HG02588 (cell line): ENCODE data around the gene TIGD4.

Source experiments
- ATAC-seq: cut with Tn5 transposase; IDR thresholded peaks from one replicate; pipeline ENCODE4 v1.9.1; 2021; ENCODE audit warnings: mild to moderate bottlenecking, moderate library complexity; ENCODE audit not compliant: unreplicated experiment

TIGD4 gene

DNA sequence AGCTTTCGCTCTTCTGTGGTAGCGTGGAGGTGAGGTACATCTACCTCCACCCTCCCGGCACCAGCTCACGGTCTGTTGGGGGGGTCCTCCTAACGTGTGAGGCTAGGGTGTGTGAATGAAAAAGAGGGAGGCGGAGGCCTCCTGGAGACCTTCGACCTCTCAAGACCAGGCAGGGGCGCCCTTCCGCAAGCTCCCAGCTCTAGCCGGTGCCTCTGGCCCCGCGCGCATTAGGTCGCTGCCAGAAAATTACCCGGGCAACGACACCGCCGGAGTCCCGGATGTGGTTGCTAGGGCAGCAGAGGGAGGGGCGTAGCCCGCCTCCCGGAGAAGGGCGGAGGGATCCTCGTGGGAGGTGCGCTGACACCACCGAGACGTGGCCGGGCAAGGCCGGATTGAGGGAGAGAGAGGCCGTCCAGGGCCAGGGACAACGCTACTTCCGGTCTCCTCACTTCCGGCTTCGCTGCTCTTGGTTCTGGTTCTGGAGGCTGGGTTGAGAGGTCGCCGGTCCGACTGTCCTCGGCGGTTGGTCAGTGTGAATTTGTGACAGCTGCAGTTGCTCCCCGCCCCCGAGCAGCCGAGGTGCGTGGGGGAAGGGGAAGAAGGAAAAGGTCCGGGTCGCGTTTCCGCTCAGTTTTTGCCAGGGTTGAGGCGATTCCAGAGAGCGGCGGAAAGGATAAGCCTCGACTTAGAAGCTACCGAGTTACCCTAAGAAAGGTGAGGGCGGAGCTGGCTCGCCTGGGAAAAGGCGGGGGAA, at the start of gene TIGD4, which contains the start of gene ARFIP1:
Gene TIGD4 (minus strand): TSS at position 218 of the 754 bp plus-strand sequence. CDS start 8,726 bp downstream, outside the sequence.
Gene ARFIP1 (plus strand): TSS at position 442 of the 754 bp plus-strand sequence. CDS start 49,680 bp downstream, outside the sequence.
- ATAC-seq, result peak; percentile 97

DNA sequence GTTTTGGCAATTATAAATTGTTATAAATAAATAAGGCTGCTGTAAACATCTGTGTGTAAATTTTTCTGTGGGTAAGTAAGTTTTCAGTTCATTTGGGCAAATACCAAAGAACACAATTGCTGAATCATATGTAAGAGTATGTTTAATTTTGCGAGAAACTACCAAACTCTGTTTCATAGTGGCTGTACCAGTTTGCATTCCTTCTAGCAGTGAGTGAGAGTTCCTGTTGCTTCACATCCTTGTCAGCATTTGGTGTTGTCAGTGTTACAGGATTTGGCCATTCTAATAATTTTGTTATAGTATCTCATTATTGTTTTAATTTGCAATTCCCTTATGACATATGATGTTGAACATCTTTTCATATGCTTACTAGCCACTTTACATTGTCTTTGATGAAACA, 48.6 kb upstream of the TIGD4 start:
- no peak for ATAC-seq

DNA sequence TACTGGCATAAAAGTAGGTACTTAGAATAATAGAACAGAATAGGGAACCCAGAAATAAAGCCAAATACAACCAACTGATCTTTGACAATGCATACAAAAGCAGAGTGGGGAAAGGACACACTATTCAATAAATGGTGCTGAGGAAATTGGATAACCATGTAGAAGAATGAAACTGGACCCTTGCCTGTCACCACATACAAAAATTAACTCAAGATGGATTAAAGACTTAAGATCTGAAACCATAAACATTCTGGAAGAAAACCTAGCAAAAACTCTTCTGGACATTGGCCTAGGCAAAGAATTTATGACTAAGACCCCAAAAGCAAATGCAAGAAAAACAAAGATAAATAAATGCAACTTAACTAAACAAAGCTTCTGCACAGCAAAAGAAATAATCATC, 45.8 kb upstream of the TIGD4 start:
- ATAC-seq, result no peak

DNA sequence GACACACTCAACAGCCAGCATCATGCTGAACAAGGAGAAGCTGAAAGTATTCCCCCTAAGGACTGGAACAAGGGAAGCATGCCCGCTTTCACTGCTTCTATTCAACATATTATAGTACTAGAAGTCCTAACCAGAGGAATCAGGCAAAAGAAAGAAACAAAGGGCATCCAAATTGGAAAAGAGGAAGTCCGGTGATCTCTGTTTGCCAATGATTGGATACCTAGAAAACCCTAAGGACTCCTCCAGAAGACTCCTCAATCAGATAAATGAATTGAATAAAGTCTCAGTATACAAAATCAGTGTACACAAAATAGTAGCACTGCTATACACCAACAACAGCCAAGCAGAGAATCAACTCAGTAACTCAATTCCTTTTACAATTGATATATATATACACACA, 45.0 kb upstream of the TIGD4 start:
- ATAC-seq, result no peak

DNA sequence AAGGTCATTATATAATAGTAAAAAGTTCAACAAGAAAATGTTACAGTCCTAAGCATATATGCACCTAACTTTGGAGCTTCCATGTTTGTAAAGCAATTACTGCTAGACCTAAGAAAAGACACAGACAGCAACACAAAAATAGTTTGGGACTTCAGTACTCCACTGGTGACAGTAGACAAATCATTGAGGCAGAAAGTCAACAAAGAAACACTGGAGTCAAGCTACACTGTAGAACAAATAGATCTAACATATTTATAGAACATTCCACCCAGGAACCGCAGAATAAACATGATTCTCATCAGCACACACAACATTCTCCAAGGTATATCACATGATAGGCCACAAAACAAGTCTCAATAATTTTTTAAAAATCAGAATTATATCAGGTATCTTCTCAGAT, 42.8 kb upstream of the TIGD4 start:
- no peak for ATAC-seq

DNA sequence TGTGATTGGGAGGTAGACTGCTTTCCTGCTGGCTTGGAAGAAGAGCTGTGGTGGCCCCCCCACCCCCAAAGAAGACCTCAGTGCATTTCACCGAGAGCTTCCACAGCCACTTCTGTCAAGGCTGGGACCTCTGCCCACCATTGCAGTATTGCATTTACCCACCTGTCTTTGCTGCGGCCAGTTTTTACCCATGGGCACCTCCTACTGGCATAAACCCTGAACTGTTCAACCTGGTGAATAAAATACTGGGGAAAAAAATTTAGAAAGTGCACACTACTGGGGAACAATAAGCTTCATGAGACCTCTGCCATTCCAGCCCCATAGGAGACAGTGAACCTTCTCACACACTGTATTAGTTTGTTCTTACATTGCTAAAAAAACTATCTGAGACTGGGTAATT, 40.5 kb upstream of the TIGD4 start:
- ATAC-seq, result no peak

DNA sequence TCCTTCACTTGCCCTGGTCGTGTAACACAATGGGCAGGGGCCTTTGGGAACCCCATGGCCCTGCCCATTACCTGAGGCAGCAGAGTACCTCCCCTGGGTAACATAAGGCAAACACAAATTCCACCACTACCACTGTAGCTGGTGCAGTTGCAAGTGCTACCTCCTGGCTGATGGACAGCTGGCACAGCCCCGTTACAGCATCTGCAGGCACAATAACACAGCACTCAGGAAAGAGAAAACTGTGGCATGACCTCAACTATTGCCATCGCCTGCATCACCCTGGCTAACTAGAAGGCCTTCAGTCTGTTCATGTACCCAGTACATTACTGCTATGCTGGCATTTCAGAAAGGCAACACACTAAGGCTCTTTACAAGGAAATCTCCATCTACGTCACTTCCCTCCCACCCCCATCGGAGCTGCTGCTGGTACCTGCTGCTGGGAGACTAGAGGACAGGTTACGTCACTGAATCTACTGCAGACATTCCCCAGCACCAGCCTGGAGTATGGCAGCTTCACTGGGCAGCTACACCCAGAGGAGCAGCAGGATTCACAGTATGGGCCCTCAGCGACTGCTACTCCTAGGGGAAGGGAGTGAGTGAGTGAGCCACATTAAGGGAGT, 39.6 kb upstream of the TIGD4 start:
- ATAC-seq, result no peak

DNA sequence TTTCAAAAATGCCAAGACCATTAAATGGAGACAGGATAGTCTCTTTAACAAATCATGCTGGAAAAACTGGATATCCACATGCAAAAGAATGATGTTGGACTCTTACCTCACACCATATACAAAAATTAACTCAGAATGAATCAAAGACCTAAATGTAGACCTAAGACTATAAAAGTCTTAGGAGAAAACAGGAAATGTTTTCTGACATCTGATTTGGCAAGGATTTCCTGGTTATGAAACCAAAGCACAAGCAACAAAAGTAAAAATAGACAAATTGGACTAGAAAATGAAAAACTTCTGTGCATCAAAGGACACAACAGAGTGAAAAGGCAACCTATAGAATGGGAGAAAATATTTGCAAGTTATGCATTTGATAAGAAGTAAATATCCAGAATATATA, 37.8 kb upstream of the TIGD4 start:
- ATAC-seq, result no peak

DNA sequence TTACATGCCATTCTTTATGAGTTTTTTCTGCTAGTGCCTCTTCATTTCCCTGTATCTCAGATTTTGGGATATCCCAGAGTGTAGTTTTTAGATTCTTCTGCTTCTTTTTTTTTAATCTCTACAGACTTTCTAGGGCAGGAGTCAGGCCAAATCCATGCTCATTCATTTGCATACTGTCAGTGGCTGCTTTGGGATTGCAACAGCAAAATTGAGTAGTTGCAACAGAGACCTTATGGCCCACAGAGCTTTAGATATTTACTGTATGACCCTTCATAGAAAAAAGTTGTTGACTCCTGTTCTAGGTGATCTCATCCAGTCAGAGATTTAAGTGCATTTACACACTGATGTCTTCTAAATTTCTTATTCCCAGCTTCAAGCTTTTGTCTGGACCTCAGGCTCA, 35.5 kb upstream of the TIGD4 start:
- no peak for ATAC-seq

DNA sequence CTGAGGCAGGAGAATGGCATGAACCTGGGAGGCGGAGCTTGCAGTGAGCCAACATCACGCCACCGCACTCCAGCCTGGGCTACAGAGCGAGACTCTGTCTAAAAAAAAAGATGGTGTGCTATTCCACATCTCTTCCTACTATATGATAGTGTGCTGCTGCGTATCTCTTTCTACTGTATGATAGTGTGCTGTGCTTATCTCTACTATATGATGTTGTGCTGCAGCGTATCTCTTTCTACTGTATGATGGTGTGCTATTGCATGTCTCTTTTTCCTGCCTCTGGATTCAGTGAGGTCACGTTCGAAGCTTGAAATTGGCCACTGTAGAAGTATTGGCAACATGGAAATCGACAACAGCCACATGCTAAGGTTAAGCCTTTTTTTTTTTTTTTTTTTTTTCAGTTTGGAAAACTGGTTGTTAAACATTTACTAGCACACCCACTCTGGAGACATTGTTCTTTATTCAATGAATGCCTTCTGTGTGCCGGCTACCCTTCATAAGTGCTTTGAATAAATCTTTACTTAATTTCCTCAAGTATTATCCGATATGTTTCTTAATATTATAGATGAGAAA, 31.3 kb upstream of the TIGD4 start:
- ATAC-seq, result no peak

DNA sequence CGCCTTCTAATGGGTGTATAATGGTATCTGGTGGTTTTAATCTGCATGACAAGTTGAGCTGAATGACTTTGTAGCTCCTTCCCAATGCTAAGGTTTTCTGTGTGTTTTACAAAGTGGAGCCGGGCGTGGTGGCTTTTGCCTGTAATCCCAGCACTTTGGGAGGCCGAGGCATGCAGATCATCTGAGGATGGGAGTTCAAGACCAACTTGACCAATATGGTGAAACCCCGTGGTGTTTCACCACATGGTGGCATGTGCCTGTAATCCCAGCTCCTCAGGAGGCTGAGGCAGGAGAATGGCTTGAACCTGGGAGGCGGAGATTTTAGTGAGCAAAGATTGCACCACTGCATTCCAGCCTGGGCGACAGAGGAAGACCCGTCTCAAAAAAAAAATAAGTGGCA, 29.1 kb upstream of the TIGD4 start:
- no peak for ATAC-seq

DNA sequence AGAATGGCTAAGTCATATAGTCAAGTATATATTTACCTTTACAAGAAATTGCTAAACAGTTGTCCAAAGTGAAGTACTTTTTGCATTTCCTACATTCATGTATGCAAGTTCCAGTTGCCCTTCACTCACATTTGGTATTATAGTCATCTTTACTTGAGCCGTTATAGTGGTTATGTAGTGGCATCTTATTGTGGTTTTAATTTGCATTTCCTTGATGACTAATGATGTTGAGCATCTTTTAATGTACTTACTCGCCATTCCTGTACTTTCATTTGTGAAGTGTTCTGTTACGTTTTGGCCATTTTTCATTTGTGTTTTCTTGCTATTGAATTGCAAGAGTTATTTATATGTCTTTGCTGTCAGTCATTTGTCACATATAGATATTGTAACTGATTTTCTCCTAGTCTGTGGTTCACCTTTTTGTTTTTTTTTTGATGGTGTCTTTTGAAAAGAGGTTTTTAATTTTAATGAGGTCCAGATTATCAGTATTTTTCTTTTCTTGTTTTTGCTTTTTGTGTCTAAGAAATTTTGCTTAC, 27.8 kb upstream of the TIGD4 start:
- no peak for ATAC-seq

DNA sequence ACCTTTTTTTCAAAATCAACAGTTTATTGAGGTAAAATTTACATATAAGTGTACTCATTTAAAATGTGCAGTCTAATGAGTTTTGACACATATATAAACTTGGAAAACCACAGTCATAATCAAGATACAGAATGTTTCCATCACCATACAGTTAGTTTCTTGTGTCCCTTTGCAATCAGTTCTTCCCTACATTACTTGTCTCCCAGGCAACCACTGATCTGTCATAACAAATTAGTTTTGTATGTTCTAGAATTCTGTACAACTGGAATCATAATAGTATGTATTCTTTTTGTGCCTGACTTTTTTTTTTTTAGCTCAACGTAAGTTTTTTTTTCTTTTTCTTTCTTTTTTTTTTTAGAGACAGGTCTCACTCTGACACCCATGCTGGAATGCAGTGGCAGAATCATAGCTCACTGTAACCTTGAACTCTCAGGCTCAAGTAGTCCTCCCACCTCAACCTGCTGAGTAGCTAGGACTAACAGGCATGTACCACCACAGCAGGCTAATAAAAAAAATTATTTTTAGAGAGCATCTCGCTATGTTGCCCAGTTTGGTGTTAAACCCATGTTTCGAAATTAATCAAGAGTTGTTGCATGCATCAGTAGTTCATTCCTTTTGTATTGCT, 27.1 kb upstream of the TIGD4 start:
- no peak for ATAC-seq

DNA sequence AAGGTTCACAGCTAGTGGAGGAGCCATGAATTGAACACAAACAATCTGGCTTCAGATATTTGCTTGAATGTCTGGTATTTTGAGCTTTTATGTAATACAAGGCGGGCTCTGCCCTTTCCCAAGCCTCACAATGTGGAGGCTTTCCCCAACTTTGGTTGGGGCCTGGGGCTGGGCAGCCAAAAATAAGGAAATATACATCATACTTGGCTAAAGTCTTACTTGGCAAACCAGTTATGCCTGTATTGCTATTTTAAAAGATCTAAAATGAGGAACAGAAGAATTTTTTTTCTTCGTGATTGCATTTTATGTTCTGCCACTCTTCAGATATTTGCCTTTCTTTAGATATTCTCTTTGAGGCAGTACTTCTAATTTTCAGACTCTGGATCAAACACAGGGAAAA, 26.3 kb upstream of the TIGD4 start:
- no peak for ATAC-seq

DNA sequence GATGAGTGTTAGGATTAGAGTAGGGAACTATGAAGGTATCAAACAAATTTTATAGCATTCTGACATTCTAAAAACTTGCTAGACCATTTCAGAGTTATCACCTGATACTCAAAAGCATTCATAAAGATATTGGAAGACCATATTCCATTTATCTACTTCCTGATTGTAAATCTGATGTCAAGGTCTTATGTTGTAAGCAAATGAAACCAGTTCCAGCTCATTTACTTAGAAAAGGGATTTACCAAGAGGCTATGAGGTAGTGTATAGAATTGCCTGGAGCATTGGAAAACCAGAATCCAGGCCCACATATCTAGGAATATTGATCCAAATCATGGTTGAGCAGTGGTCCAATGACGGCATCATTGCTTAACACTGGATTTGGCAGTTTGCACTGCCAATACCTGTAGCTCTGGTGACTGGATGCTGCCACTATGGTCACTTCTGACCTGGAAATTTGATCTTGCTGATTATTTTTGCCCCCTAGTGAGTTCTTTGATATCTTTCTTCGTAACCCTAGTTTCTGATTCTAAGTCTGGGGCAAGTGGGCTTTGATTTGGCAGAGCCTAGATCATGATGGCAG, 25.6 kb upstream of the TIGD4 start:
- no peak for ATAC-seq

DNA sequence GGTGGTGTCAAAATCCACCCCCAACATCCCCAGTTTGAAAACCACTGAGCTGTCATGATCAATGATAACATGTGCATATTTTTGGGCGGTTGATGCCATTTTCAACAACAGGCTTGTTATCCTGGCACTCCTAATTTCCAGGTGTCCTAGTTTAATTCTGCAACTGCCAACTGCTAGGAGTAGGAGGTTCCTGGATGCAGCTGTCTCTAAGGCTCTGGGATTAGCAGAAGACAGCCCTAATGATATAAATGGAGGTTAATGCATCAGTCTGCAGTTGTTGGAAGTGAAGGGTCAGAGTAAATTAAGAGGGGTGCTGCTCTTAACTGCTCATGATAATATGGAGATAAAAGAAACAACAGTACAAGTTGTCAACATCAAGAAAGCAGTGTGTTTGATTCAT, 24.0 kb upstream of the TIGD4 start:
- no peak for ATAC-seq

DNA sequence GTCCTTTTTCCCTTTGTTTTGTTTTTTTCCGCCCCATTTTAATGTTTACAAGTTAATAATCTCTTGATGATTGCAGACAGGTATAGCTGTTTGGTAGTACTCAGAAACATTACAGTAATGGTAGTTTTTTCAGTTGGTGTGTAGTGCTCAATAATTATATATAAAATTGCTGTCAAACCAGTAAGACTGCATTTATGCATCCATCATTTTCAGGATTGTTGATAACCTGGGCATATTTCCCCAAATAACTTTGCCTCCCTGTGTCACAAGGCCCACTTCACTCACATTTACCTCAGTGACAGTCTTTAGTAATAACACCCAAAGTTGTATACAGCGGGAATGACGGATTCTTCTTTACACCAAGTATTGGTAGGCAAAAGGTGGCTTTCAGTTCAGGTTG, 16.4 kb upstream of the TIGD4 start:
- ATAC-seq, result no peak

DNA sequence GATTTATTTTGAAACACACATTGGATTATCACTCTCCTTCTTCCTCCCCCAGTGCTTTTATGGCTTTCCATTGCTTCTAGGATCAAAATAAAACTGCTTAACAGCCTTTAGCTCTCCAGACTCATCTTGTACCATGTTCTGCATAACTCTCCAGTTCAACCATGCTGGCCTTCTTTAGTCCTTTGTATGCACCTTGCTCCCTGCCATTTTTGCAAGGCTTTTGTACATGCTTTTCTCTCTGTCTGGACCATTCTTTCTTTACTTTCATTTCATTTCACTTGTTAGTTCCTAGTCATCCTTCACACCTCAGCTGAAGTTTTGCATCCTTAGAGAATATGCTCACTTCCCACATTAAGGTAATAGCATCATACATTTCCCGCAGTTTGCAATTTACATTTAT, 7.1 kb upstream of the TIGD4 start:
- ATAC-seq, result no peak

DNA sequence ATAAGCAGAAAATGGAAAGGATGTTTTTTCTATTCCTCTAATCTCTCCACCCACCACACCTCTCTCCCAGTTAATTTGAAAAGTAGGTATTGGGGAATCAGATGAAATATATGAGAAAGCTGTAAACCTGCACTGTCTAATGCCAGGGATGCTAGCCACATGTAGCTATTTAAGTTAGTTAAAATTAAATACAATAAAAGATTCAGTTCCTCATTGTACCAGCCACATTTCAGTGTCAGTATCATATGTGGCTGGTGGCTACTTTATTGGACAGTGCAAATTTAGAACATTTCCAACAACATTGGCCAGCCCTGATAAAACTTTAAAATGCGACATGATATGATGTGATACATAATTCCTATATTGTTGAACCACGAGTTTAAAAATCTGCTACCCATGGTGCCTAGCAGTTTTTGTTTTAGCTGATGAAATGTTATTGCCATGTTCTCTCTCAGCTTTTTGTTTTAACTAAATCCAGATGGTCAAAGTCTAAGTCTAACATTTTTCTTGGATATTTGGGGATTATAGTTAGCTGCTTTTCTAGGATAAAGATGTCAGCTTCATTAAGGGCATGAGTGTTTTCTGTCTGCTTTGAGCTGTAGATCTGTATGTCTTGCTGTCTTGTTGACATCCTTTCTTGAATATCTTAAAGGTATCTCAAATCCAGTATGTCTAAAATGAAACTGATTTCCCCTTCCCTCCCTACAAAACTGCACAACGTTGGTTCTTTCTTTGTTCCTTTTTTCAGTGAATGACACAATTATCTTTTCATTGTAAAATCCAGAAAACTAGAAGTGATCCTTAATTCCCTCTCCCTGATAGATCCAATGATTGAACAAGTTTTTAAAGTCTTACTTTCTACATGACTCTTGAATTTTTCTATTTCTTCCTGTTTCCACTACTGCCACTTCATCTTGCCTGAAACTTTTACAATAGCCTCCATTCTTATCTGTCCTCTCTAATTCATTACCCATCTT, 6.4 kb upstream of the TIGD4 start:
- ATAC-seq, result no peak
